Measurements from ENCODE around the gene ZFYVE26.
"Not testable (repeated sequence)": the region's sequence is repeated elsewhere in the genome, so short reads cannot be mapped to it uniquely, and the experiment has no call there.

The ZFYVE26 gene

GRCh38 chr14:67816326-67817002, at the start of gene ZFYVE26:
Gene ZFYVE26, minus strand, starts transcription at chr14:67816590. Its CDS starts 627 bp downstream, at chr14:67815963.
- peak within 1 kb of the TSS; percentile 63 for H3K27ac ChIP-seq
- peak; percentile 87 for DNase-seq (ENCODE audit: low read depth, low spot score)

DNA sequence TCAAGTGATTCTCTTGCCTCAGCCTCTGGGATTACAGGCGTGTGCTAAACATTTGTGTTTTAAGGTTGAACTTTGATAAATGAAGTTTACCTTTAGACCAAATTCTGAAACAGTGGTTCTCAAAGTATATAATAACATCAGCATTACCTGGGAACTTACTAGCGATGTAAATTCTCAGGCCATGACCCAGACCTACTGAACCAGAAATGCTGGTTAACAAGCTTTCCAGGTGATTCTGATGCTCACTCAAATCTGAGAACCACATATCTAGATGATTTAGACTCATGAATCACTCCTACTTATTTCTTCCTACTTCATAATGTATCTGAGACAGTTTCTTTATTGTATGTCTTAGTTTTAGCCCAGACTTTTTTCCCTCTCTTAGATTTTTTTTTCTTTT, 46.8 kb upstream of the ZFYVE26 start:
- peak; percentile 43 for DNase-seq (ENCODE audit: low read depth, low spot score)
- H3K27ac ChIP-seq = peak overlapping the region; percentile 8

DNA sequence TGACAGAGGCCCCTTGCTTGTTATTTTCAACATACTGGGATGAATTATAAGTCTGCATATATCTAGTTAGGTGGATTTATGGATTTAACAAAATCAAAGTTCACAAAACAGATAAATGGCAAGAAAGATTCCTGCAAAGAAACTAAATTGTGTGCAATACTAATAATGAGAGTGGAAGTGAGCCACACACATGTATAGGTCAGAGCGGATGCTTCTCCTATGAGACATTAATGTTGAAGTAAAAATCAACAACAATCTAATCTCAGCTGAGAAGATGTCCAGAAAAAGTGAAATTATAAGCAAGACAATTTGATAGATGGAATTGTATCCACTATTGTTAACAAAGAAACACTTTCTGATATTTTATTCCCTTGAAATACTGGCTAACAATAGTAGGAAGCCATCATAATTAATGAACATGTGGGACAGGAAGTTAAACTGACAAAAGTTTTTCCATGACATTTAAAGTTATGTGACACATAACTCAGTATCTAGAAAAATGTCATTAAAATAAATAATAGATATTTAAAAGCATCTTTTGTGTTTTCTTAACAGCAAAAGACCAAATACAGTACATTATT, 42.9 kb upstream of the ZFYVE26 start:
- DNase-seq (ENCODE audit: low read depth, low spot score) = no peak
- H3K27ac ChIP-seq = no peak overlapping the region

GRCh38 chr14:67857778-67858350, 41.5 kb upstream of the ZFYVE26 start:
- DNase-seq (ENCODE audit: low read depth, low spot score) = no peak
- H3K27ac ChIP-seq = no peak overlapping the region

DNA sequence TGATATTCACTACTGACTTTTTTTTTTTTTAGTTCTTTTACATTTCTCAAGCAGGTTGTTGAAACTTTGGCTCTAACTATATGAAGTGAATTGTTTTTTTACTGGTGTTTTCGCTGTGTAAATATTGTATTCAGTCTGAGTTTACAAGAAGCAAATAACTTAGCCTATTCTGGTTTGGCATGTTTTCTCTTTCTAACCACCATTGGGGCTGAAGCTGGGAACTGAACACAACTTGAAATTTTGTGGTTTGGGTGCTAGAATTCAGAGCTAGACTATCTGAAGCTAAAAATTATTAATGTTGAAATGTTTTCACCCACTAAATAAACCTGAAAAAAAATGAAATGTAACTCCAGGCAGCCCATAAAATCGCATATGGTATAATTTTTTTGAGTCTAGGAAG, 40.4 kb upstream of the ZFYVE26 start:
- H3K27ac ChIP-seq = no peak overlapping the region
- DNase-seq (ENCODE audit: low read depth, low spot score) = no peak

- H3K27ac ChIP-seq = no peak overlapping the region
- no peak for DNase-seq (ENCODE audit: low read depth, low spot score)
Observed at GRCh38 chr14:67853715-67854114, 37.3 kb upstream of the ZFYVE26 start.

DNA sequence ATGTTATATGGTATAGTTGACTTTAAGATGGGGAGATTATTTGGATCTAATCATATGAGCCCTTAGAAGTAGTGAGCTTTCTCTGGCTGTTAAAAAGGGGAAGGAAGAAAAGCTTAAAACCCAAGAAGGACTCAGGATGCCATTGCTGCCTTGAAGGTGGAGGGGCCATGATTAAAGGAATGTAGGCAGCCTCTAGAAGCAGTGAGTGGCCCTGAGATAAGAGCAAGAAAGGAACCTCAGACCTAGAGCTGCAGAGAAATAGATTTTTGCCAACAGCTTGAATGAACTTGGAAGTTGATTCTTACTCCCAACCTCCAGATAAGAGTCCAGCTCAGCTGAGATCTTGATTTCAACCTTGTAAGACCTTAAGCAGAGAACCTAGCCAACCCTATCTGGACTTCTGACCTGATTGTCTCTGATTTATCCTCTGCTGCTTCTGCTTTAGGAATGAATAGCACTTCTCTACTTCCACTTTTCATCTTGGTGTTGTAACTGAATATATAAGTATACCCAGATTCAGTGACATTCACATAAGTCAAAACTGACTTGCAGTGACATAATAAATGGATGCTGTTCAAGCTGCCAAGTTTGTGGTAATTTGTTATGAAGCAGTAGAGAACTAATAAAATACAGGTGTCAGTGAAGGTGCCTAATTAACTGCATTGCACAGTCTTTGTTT, 36.7 kb upstream of the ZFYVE26 start:
- no peak for DNase-seq (ENCODE audit: low read depth, low spot score)
- H3K27ac ChIP-seq = no peak overlapping the region

- no peak for DNase-seq (ENCODE audit: low read depth, low spot score)
- no peak overlapping the region for H3K27ac ChIP-seq
Observed at GRCh38 chr14:67851785-67852410, 35.5 kb upstream of the ZFYVE26 start.

GRCh38 chr14:67850066-67850830, 33.9 kb upstream of the ZFYVE26 start:
- H3K27ac ChIP-seq = no peak overlapping the region
- no peak for DNase-seq (ENCODE audit: low read depth, low spot score)

GRCh38 chr14:67846029-67846610, 29.7 kb upstream of the ZFYVE26 start:
- no peak for DNase-seq (ENCODE audit: low read depth, low spot score)
- H3K27ac ChIP-seq = no peak overlapping the region

DNA sequence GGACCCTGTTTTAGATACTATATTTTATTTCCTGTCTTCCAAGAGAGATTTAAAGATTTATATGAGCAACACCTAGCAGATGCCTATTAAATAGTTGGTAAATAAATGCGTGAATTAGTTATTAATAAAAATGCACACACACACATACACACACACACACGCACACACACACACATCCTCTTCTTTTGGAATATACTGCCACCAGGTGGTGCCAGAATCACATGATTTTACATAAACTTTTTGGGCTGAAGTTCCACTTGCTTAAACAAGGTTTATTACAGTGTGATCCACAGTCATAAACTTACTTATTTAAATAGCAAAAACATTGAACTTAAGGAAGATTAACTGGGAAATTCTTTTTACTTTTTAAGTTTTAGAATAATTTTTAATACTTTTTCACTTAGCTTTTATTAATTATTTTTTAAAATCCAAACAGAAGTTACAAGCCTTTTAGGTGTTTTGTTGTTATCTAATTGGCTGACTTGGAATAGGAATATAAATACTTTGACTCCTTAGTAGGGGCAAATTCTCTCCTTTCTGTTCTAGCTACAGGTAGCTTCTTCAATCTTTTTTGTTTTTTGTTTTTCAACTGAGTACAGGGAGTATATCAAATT, 20.7 kb upstream of the ZFYVE26 start:
- peak; percentile 49 for DNase-seq (ENCODE audit: low read depth, low spot score)
- H3K27ac ChIP-seq = no peak overlapping the region

DNA sequence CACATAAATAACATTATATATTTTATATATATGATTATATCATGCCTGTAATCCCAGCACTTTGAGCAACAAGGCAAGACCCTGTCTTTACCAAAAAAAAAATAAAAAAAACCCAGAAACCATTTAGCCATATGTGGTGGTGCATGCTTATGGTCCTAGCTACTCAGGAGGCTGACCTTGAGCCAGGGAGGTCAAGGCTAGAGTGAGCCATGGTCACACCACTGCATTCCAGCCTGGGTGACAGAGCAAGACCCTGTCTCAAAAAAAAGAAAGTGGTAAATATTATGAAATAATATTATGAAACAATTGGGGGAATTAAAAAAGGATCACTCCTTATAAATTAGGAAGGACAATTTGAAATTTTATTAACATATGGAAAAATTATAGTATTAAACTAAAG, 19.2 kb upstream of the ZFYVE26 start:
- no peak for DNase-seq (ENCODE audit: low read depth, low spot score)

GRCh38 chr14:67833403-67833802, 17.0 kb upstream of the ZFYVE26 start:
- DNase-seq (ENCODE audit: low read depth, low spot score) = no peak

More for the DNA sequence above, 19.2 kb upstream of the ZFYVE26 start:
- H3K27ac ChIP-seq = no peak overlapping the region

GRCh38 chr14:67831113-67831512, 14.7 kb upstream of the ZFYVE26 start:
- no peak for DNase-seq (ENCODE audit: low read depth, low spot score)
- no peak overlapping the region for H3K27ac ChIP-seq

More at GRCh38 chr14:67833403-67833802, 17.0 kb upstream of the ZFYVE26 start:
- H3K27ac ChIP-seq = peak overlapping the region; percentile 54

- H3K27ac ChIP-seq = no peak overlapping the region
- no peak for DNase-seq (ENCODE audit: low read depth, low spot score)
Observed at GRCh38 chr14:67821121-67821520, 4.7 kb upstream of the ZFYVE26 start.

GRCh38 chr14:67820428-67820971, 4.1 kb upstream of the ZFYVE26 start:
- H3K27ac ChIP-seq = peak overlapping the region; percentile 41
- no peak for DNase-seq (ENCODE audit: low read depth, low spot score)

DNA sequence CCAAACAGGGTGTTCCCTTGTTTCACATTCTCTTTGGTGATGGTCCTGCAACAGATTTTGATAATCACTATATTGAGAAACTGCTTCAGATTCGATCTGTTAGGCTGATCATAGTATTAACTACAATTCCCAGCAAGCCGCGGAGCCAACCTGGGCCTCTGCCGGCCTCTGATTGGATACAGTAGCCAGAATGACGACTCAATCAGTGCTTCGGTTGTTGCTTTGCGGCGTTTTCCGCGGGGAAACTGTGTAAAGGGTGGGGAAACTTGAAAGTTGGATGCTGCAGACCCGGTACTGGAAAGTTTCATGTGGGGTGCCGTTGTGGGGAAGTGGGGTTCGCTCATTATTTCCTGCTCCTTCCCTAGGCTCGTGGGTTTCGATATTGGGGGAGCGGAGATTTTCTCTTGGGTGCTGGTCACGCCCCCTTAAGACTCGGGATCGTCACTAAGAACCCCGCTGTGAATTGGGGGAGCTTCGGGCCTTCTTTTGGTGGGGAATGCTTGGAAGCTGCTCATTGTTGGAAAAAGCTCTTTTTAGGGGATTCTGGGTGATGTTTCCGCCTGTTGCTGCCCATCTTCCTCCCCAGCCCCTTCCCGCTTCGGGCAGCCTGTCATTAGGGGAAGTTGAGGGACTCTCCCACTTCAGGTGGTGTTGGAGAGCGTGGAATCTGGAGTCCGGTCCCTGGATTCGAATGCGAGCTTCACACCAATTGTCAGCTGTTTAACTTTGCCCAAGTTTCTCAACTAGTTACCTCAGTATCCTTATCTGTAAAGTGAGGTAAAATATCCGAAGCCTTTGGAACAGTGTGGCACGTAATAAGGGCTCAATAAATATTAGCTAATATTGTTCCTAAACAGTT, 3.4 kb upstream of the ZFYVE26 start, which contains the start of gene RAD51B:
Gene RAD51B, plus strand, starts transcription at position 217 of the 859 bp plus-strand sequence.
- peak within 1 kb of the TSS; percentile 41 for H3K27ac ChIP-seq
- no peak for DNase-seq (ENCODE audit: low read depth, low spot score)

DNA sequence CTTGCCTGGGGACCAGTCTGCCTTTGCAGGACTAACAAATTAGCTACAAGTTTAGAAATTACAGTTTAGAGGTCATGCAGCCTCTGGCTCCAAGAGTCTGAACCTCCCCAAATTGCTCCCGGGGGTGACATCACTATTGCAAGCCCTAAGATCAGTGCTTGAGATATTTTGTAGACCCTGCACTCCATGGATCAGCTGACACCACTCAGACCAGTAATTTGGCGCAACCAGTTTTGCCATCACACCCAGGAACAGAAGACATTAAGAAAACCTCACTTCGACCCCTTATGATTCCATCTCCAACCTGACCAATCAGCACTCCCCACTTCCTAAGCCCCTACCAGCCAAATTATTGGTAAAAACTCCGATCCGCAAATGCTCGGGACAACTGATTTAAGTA, 2.1 kb upstream of the ZFYVE26 start:
- H3K27ac ChIP-seq = not testable (repeated sequence)

More for the DNA sequence above, 2.1 kb upstream of the ZFYVE26 start:
- not testable (repeated sequence) for DNase-seq (ENCODE audit: low read depth, low spot score)

Measured in epithelial cell of prostate (primary cell).